NCI-H748 (cell line): ENCODE data around the gene CD7.
A peak's percentile ranks its signal among the peaks of the same experiment; 100 is the strongest.

Experiments
- DNase-seq: peaks from one replicate; lab custom pipeline; 2025; ENCODE audit not compliant: unreplicated experiment; lab: John Stamatoyannopoulos, UW

CD7 gene

GRCh38 chr17:82328994-82329507, 11.6 kb upstream of the CD7 start:
- no peak for DNase-seq

- no peak for DNase-seq
These were observed 11.0 kb upstream of the CD7 start for GRCh38 chr17:82328141-82328993.

GRCh38 chr17:82327757-82328140, 10.3 kb upstream of the CD7 start:
- DNase-seq, result no peak

GRCh38 chr17:82327289-82327688, 9.9 kb upstream of the CD7 start:
- DNase-seq, result no peak

- DNase-seq, result no peak
These were observed 8.1 kb upstream of the CD7 start for GRCh38 chr17:82325286-82326180.

GRCh38 chr17:82324566-82325285, 7.3 kb upstream of the CD7 start:
- DNase-seq, result no peak

GRCh38 chr17:82323514-82324234, 6.3 kb upstream of the CD7 start:
- DNase-seq, result no peak

- no peak for DNase-seq
These were observed 5.4 kb upstream of the CD7 start for GRCh38 chr17:82322526-82323453.

- no peak for DNase-seq
These were observed 4.6 kb upstream of the CD7 start for GRCh38 chr17:82321947-82322466.

GRCh38 chr17:82320956-82321927, 3.8 kb upstream of the CD7 start:
- peak; percentile 58 for DNase-seq

- no peak for DNase-seq
These were observed 2.9 kb upstream of the CD7 start for GRCh38 chr17:82320140-82320840.

- no peak for DNase-seq
These were observed 2.2 kb upstream of the CD7 start for GRCh38 chr17:82319619-82320062.

- DNase-seq, result no peak
These were observed 1.6 kb upstream of the CD7 start for GRCh38 chr17:82318772-82319606.

- DNase-seq, result no peak
These were observed 726 bp upstream of the CD7 start for GRCh38 chr17:82318169-82318498.

- no peak for DNase-seq
These were observed 586 bp downstream of the CD7 start for GRCh38 chr17:82316651-82317393.
